Upper lobe of right lung (tissue), 1 donor: ENCODE measurements around the gene ZSWIM3. TPM values are rescaled to one million over a fixed set of nuclear protein-coding genes. Genes with fewer than 3 reads are reported as not detected.

ENCODE experiments used
- ATAC-seq: fragments of 200-7000 bp; cut with Tn5 transposase; one replicate; pipeline ENCODE4 v1.9.1; 2020; ENCODE audit warnings: mild to moderate bottlenecking, moderate library complexity
- DNase-seq: peaks from one replicate; pipeline ENCODE4 v3.0.0-alpha.2; 2020
- H3K27ac ChIP-seq: fragments of 200-600 bp; one replicate; pipeline ENCODE4 v1.8.0; 2022
- H3K27me3 ChIP-seq: fragments of 200-600 bp; one replicate; pipeline ENCODE4 v1.8.0; 2022; ENCODE audit warnings: mild to moderate bottlenecking
- H3K36me3 ChIP-seq: fragments of 200-600 bp; one replicate; pipeline ENCODE4 v1.8.0; 2022
- H3K4me1 ChIP-seq: fragments of 200-600 bp; one replicate; pipeline ENCODE4 v1.8.0; 2022
- H3K4me3 ChIP-seq: fragments of 200-600 bp; one replicate; pipeline ENCODE4 v1.8.0; 2022; ENCODE audit warnings: mild to moderate bottlenecking
- H3K9me3 ChIP-seq: fragments of 200-600 bp; one replicate; pipeline ENCODE4 v1.8.0; 2022
- CTCF ChIP-seq: fragments of 200-600 bp; IDR thresholded peaks from one replicate; pipeline ENCODE4 v1.8.0; 2022; ENCODE audit warnings: antibody characterized with exemption
- intact Hi-C: fragments of 100-400 bp; cut with DNase I; formaldehyde crosslinking; loops from one replicate; pipeline ENCODE4 v1.11.0; 2022
- total RNA-seq: library from RNA; stranded (reverse); fragmentation: NEBNext Ultra II Directional; extraction: Animal tissue kit (Norgen Biotek cat#: 25700); gene quantifications from one replicate; pipeline ENCODE4 v1.2.1, GENCODE V29; 2021
- donor health status: DM: no; HTN: yes; CAD: no; lungs with severe emphysema.

Gene ZSWIM3
- total RNA-seq, 1 donor from 2014 or later = 4.0 TPM

GRCh38 chr20:45848421-45848820 lies 9.0 kb upstream of the ZSWIM3 start:
- Histone ChIP-seq H3K4me1 (no peaks in the 10 kb centered on the region), H3K36me3 (peaks cover 65% of the 10 kb centered on the region), H3K27me3 (no peaks in the 10 kb centered on the region), H3K4me3 (no peak overlapping the region), H3K27ac (no peak overlapping the region), H3K9me3 (no peaks in the 10 kb centered on the region)
- ATAC-seq (no peak), DNase-seq (no peak)
- no peak for TF ChIP-seq CTCF
- intact Hi-C loops = no loop called here

GRCh38 chr20:45848969-45849582 lies 8.3 kb upstream of the ZSWIM3 start:
- no peaks in the 10 kb centered on the region for H3K4me1 ChIP-seq
- no peak overlapping the region for H3K27ac ChIP-seq
- intact Hi-C loops = no loop called here
- ATAC-seq = no peak
- H3K27me3 ChIP-seq = no peaks in the 10 kb centered on the region
- no peaks in the 10 kb centered on the region for H3K9me3 ChIP-seq
- H3K4me3 ChIP-seq = no peak overlapping the region
- no peak for DNase-seq
- no peak for TF ChIP-seq CTCF
- peaks cover 64% of the 10 kb centered on the region for H3K36me3 ChIP-seq

GRCh38 chr20:45850238-45850637 lies 7.2 kb upstream of the ZSWIM3 start:
- DNase-seq (no peak), ATAC-seq (no peak)
- no peak overlapping the region for H3K4me3 ChIP-seq
- peaks cover 2% of the 10 kb centered on the region for H3K4me1 ChIP-seq
- no peaks in the 10 kb centered on the region for H3K27me3 ChIP-seq
- H3K36me3 ChIP-seq = peaks cover 52% of the 10 kb centered on the region
- H3K9me3 ChIP-seq = no peaks in the 10 kb centered on the region
- intact Hi-C loops = no loop called here
- no peak for TF ChIP-seq CTCF
- no peak overlapping the region for H3K27ac ChIP-seq

GRCh38 chr20:45850926-45851325 lies 6.5 kb upstream of the ZSWIM3 start:
- intact Hi-C loops = no loop called here
- Histone ChIP-seq H3K9me3 (no peaks in the 10 kb centered on the region), H3K4me3 (no peak overlapping the region), H3K27ac (no peak overlapping the region), H3K36me3 (peaks cover 45% of the 10 kb centered on the region), H3K27me3 (no peaks in the 10 kb centered on the region), H3K4me1 (peaks cover 9% of the 10 kb centered on the region)
- no peak for TF ChIP-seq CTCF
- DNase-seq (no peak), ATAC-seq (no peak)

GRCh38 chr20:45851501-45851900 lies 5.9 kb upstream of the ZSWIM3 start:
- no peak for DNase-seq
- H3K4me3 ChIP-seq = no peak overlapping the region

More at GRCh38 chr20:45851501-45851900, 5.9 kb upstream of the ZSWIM3 start:
- Histone ChIP-seq H3K27ac (no peak overlapping the region), H3K4me1 (peaks cover 14% of the 10 kb centered on the region), H3K36me3 (peaks cover 39% of the 10 kb centered on the region), H3K27me3 (no peaks in the 10 kb centered on the region), H3K9me3 (no peaks in the 10 kb centered on the region)
- intact Hi-C loops = no loop called here
- no peak for TF ChIP-seq CTCF
- ATAC-seq = no peak
